Hepatocyte (in vitro differentiated cells): ENCODE measurements around the gene IL13. TPM values are rescaled to one million over a fixed set of nuclear protein-coding genes. Genes with fewer than 3 reads are reported as not detected.

Experiments
- DNase-seq: peaks from one replicate; pipeline ENCODE4 v3.0.0-alpha.2; 2016; ENCODE audit warnings: low spot score
- H2AFZ ChIP-seq: fragments of 200-600 bp; sonication (generic); 2 replicates; pipeline ENCODE4 v1.6.0; 2016; ENCODE audit warnings: antibody characterized with exemption, mild to moderate bottlenecking
- H3K27ac ChIP-seq: fragments of 200-600 bp; sonication (generic); 2 replicates; pipeline ENCODE4 v1.5.1; 2016; ENCODE audit warnings: mild to moderate bottlenecking
- H3K27me3 ChIP-seq: fragments of 200-600 bp; sonication (generic); 2 replicates; pipeline ENCODE4 v1.6.1; 2016
- H3K36me3 ChIP-seq: fragments of 200-600 bp; sonication (generic); replicated peaks from 2 replicates; pipeline ENCODE4 v1.5.1; 2016; ENCODE audit warnings: low read depth; ENCODE audit not compliant: insufficient read depth
- H3K4me1 ChIP-seq: fragments of 200-600 bp; sonication (generic); 2 replicates; pipeline ENCODE4 v1.5.1; 2016; ENCODE audit warnings: mild to moderate bottlenecking, moderate library complexity; ENCODE audit not compliant: insufficient read depth
- H3K4me2 ChIP-seq: fragments of 200-600 bp; sonication (generic); 2 replicates; pipeline ENCODE4 v1.6.0; 2016
- H3K4me3 ChIP-seq: fragments of 200-600 bp; sonication (generic); 2 replicates; pipeline ENCODE4 v1.5.1; 2016; ENCODE audit warnings: mild to moderate bottlenecking
- H3K79me2 ChIP-seq: fragments of 200-600 bp; sonication (generic); 2 replicates; pipeline ENCODE4 v1.6.0; 2017; ENCODE audit warnings: mild to moderate bottlenecking
- H3K9me2 ChIP-seq: fragments of 200-600 bp; sonication (generic); replicated peaks from 2 replicates; pipeline ENCODE4 v1.6.0; 2017; ENCODE audit warnings: mild to moderate bottlenecking; ENCODE audit not compliant: insufficient read depth
- H3K9me3 ChIP-seq: fragments of 200-600 bp; sonication (generic); 2 replicates; pipeline ENCODE4 v1.5.1; 2016; ENCODE audit warnings: low read depth, mild to moderate bottlenecking
- H4K20me1 ChIP-seq: fragments of 200-600 bp; sonication (generic); 2 replicates; pipeline ENCODE4 v1.6.0; 2016; ENCODE audit warnings: mild to moderate bottlenecking; ENCODE audit not compliant: insufficient read depth, poor library complexity, severe bottlenecking
- EZH2 ChIP-seq: fragments of 200-600 bp; sonication (generic); IDR thresholded peaks from 2 replicates; pipeline ENCODE4 v1.6.1; 2016; ENCODE audit warnings: antibody characterized with exemption, mild to moderate bottlenecking, borderline replicate concordance
- EZH2phosphoT487 ChIP-seq: fragments of 200-600 bp; sonication (generic); IDR thresholded peaks from one replicate; pipeline ENCODE4 v1.6.1; 2018; ENCODE audit warnings: antibody characterized with exemption, mild to moderate bottlenecking, low read depth, moderate library complexity; ENCODE audit not compliant: unreplicated experiment, severe bottlenecking
- WGBS: methylation state at CpG from one replicate; pipeline ENCODE4 v1.1.6; 2016; ENCODE audit warnings: low lambda C conversion rate; ENCODE audit errors: missing lambda C conversion rate; 5-methylcytosine and 5-hydroxymethylcytosine counted together
- polyA plus RNA-seq: library from polyadenylated mRNA; unstranded; fragments of >200 nt; fragmentation: Nextera tagmentation; extraction: Ambion mirVana; gene quantifications from 2 replicates; pipeline ENCODE4 v1.2.1, GENCODE V29; 2016
- total RNA-seq: library from RNA; depleted of rRNA; stranded (reverse); fragments of >200 nt; gene quantifications from 2 replicates; pipeline ENCODE4 v1.2.3, GENCODE V29; 2014
- TF ChIP-seq, protein P1 (sequence below): fragments of 200-600 bp; sonication (generic); IDR thresholded peaks from 2 replicates; pipeline ENCODE4 v1.5.1; 2016; ENCODE audit warnings: antibody characterized with exemption, mild to moderate bottlenecking; ENCODE audit not compliant: poor library complexity

The IL13 gene
- total and polyA plus RNA-seq, 2 experiments from 2014 or later = not detected

- H3K4me2 ChIP-seq = no peak overlapping the region
Observed at GRCh38 chr5:132659598-132660493, 1.9 kb downstream of the IL13 start.

GRCh38 chr5:132661231-132662003 lies 3.4 kb downstream of the IL13 start:
- Histone ChIP-seq H2AFZ (no peak overlapping the region), H3K36me3 (no peaks in the 10 kb centered on the region), H3K4me3 (no peak overlapping the region), H3K27ac (no peak overlapping the region), H3K79me2 (no peaks in the 10 kb centered on the region), H3K4me1 (peaks cover 20% of the 10 kb centered on the region), H3K4me2 (no peak overlapping the region), H3K27me3 (peaks cover 6% of the 10 kb centered on the region), H4K20me1 (no peaks in the 10 kb centered on the region), H3K9me3 (no peaks in the 10 kb centered on the region), H3K9me2 (no peaks in the 10 kb centered on the region)
- WGBS = 86% methylated on average over 12 of the region's 12 CpGs
- TF ChIP-seq, protein P1, sequence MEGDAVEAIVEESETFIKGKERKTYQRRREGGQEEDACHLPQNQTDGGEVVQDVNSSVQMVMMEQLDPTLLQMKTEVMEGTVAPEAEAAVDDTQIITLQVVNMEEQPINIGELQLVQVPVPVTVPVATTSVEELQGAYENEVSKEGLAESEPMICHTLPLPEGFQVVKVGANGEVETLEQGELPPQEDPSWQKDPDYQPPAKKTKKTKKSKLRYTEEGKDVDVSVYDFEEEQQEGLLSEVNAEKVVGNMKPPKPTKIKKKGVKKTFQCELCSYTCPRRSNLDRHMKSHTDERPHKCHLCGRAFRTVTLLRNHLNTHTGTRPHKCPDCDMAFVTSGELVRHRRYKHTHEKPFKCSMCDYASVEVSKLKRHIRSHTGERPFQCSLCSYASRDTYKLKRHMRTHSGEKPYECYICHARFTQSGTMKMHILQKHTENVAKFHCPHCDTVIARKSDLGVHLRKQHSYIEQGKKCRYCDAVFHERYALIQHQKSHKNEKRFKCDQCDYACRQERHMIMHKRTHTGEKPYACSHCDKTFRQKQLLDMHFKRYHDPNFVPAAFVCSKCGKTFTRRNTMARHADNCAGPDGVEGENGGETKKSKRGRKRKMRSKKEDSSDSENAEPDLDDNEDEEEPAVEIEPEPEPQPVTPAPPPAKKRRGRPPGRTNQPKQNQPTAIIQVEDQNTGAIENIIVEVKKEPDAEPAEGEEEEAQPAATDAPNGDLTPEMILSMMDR = no peak
- TF ChIP-seq EZH2phosphoT487 (no peak), EZH2 (no peak)
- DNase-seq = no peak

More at GRCh38 chr5:132659598-132660493, 1.9 kb downstream of the IL13 start:
- H3K36me3 ChIP-seq = no peaks in the 10 kb centered on the region
- no peaks in the 10 kb centered on the region for H3K9me2 ChIP-seq
- no peaks in the 10 kb centered on the region for H3K9me3 ChIP-seq
- no peak overlapping the region for H3K4me3 ChIP-seq
- WGBS = 93% methylated on average over 23 of the region's 23 CpGs
- no peaks in the 10 kb centered on the region for H4K20me1 ChIP-seq
- DNase-seq = no peak
- H2AFZ ChIP-seq = no peak overlapping the region
- TF ChIP-seq, protein P1 = no peak
- H3K27ac ChIP-seq = no peak overlapping the region
- peaks cover 16% of the 10 kb centered on the region for H3K27me3 ChIP-seq
- H3K79me2 ChIP-seq = no peaks in the 10 kb centered on the region
- H3K4me1 ChIP-seq = peaks cover 17% of the 10 kb centered on the region

DNA sequence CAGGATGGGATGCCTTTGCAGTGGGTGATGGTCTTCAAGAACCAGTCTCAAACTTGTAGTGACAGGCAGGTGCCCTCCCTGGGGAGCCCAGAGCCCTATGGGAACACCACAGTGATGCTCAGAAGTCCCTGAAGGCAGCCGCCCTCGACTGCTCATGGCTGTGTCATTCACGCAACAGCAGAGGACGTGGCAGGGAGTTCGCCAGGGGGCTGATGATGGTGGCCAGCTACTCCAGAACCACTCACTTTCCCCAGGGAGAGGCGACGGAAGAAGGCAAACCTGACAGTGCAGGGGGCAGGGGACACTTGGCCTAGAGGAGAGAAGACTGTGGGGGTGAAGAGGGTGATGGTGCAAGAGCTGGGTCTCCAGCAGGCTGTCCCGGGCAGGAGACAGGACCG lies 4.0 kb downstream of the IL13 start:
- TF ChIP-seq EZH2 (no peak), EZH2phosphoT487 (no peak)
- TF ChIP-seq, protein P1 = no peak
- 93% methylated on average over 9 of the region's 9 CpGs for WGBS
- Histone ChIP-seq H3K9me3 (no peaks in the 10 kb centered on the region), H3K27ac (no peak overlapping the region), H3K27me3 (no peaks in the 10 kb centered on the region), H3K36me3 (no peaks in the 10 kb centered on the region), H3K4me3 (no peak overlapping the region), H3K4me2 (no peak overlapping the region), H3K4me1 (peaks cover 22% of the 10 kb centered on the region), H2AFZ (no peak overlapping the region), H4K20me1 (no peaks in the 10 kb centered on the region), H3K9me2 (no peaks in the 10 kb centered on the region), H3K79me2 (no peaks in the 10 kb centered on the region)
- DNase-seq = no peak
